PC-3 (cell line): ENCODE measurements around the gene SLC7A6OS. TPM values are rescaled to one million over a fixed set of nuclear protein-coding genes. Genes with fewer than 3 reads are reported as not detected.

Source experiments
- ATAC-seq: fragments of 200-7000 bp; cut with Tn5 transposase; 2 replicates; pipeline ENCODE4 v1.9.1; 2020; ENCODE audit warnings: mild to moderate bottlenecking, moderate library complexity
- BruUV-seq: library from RNA; stranded (reverse); fragments of 400-500 nt; replicated peaks from 2 replicates; lab custom pipeline; 2021; lab: Mats Ljungman, UMichigan
- CTCF ChIA-PET: fragments of 300-600 bp; sonication (Branson Sonifier 250); formaldehyde crosslinking; loops from one replicate; lab custom pipeline; 2022; ENCODE audit warnings: antibody characterized with exemption; lab: Charles Lee
- POLR2A ChIA-PET: fragments of 300-600 bp; sonication (Branson Sonifier 250); formaldehyde crosslinking; loops from one replicate; lab custom pipeline; 2022; ENCODE audit warnings: antibody characterized with exemption; ENCODE audit not compliant: unreplicated experiment; lab: Charles Lee
- DNase-seq: peaks from one replicate; pipeline ENCODE4 v3.0.0-alpha.2; 2015
- H2AFZ ChIP-seq: fragments of 300-600 bp; sonication (generic); 2 replicates; pipeline ENCODE4 v1.6.0; 2016; ENCODE audit warnings: antibody characterized with exemption, low read length
- H3F3A ChIP-seq: fragments of 300-600 bp; sonication (generic); one replicate; pipeline ENCODE4 v1.6.0; 2017; ENCODE audit warnings: antibody characterized with exemption, low read length, control low read depth, mild to moderate bottlenecking; ENCODE audit not compliant: unreplicated experiment
- H3K27ac ChIP-seq: fragments of 300-600 bp; sonication (generic); 2 replicates; pipeline ENCODE4 v1.5.1; 2016; ENCODE audit warnings: mild to moderate bottlenecking, low read length
- H3K27me3 ChIP-seq: fragments of 300-600 bp; sonication (generic); 2 replicates; pipeline ENCODE4 v1.6.1; 2016; ENCODE audit warnings: low read length, mixed read lengths
- H3K36me3 ChIP-seq: fragments of 300-600 bp; sonication (generic); 2 replicates; pipeline ENCODE4 v1.6.1; 2016; ENCODE audit warnings: low read depth, mixed run types, low read length, mixed read lengths
- H3K4me1 ChIP-seq: fragments of 300-600 bp; sonication (generic); 2 replicates; pipeline ENCODE4 v1.5.1; 2016; ENCODE audit warnings: low read length; ENCODE audit not compliant: insufficient read depth
- H3K4me2 ChIP-seq: fragments of 300-600 bp; sonication (generic); 2 replicates; pipeline ENCODE4 v1.6.0; 2016; ENCODE audit warnings: low read length
- H3K4me3 ChIP-seq: fragments of 300-600 bp; sonication (generic); 2 replicates; pipeline ENCODE4 v1.5.1; 2016; ENCODE audit warnings: mild to moderate bottlenecking, low read length, mixed read lengths
- H3K79me2 ChIP-seq: fragments of 300-600 bp; sonication (generic); 2 replicates; pipeline ENCODE4 v1.6.1; 2017; ENCODE audit warnings: low read length, mixed read lengths
- H3K9ac ChIP-seq: fragments of 300-600 bp; sonication (generic); 2 replicates; pipeline ENCODE4 v1.6.0; 2016; ENCODE audit warnings: mild to moderate bottlenecking, low read length
- H3K9me2 ChIP-seq: fragments of 300-600 bp; sonication (generic); replicated peaks from 2 replicates; pipeline ENCODE4 v1.6.1; 2016; ENCODE audit warnings: mixed run types, low read length, mixed read lengths
- H3K9me3 ChIP-seq: fragments of 300-600 bp; sonication (generic); 2 replicates; pipeline ENCODE4 v1.6.1; 2016; ENCODE audit warnings: low read length, mixed read lengths
- H4K20me1 ChIP-seq: fragments of 300-600 bp; sonication (generic); 2 replicates; pipeline ENCODE4 v1.6.1; 2016; ENCODE audit warnings: low read length, mixed read lengths
- CTCF ChIP-seq: fragments of 300-600 bp; sonication (generic); conservative IDR thresholded peaks from 2 replicates; pipeline ENCODE4 v1.5.1; 2017; ENCODE audit warnings: antibody characterized with exemption, low read depth, mild to moderate bottlenecking, low read length
- EZH2 ChIP-seq: fragments of 300-600 bp; sonication (generic); IDR thresholded peaks from one replicate; pipeline ENCODE4 v1.6.1; 2017; ENCODE audit warnings: antibody characterized with exemption, mild to moderate bottlenecking, low read length; ENCODE audit not compliant: unreplicated experiment
- EZH2phosphoT487 ChIP-seq: fragments of 300-600 bp; sonication (generic); IDR thresholded peaks from 2 replicates; pipeline ENCODE4 v1.6.1; 2018; ENCODE audit warnings: mild to moderate bottlenecking, antibody characterized with exemption, low read length, borderline replicate concordance
- intact Hi-C: fragments of 100-400 bp; cut with micrococcal nuclease; formaldehyde crosslinking; loops from 2 replicates; pipeline ENCODE4 v1.9.0; 2023
- total RNA-seq: library from RNA; depleted of rRNA; stranded (reverse); fragments of >200 nt; gene quantifications from 2 replicates; pipeline ENCODE4 v1.2.3, GENCODE V29; 2014

Gene SLC7A6OS
- total RNA-seq, 1 experiment from 2014 or later: 12.6 TPM

- Histone ChIP-seq H3F3A (no peaks in the 10 kb centered on the region), H3K9me2 (no peaks in the 10 kb centered on the region), H4K20me1 (no peaks in the 10 kb centered on the region), H3K9ac (no peak overlapping the region), H3K9me3 (no peaks in the 10 kb centered on the region), H3K36me3 (no peaks in the 10 kb centered on the region; the same call in 1 of the 2 replicates), H2AFZ (no peak overlapping the region), H3K4me1 (no peaks in the 10 kb centered on the region), H3K4me2 (no peak overlapping the region), H3K79me2 (peaks cover 36% of the 10 kb centered on the region), H3K27me3 (no peaks in the 10 kb centered on the region), H3K27ac (no peak overlapping the region), H3K4me3 (no peak overlapping the region)
- DNase-seq (no peak), ATAC-seq (no peak)
- ChIA-PET CTCF (no interaction called here), POLR2A (no interaction called here)
- intact Hi-C loops: no loop called here
- no TSS peak for BruUV-seq
- TF ChIP-seq CTCF: no peak
- no peak for TF ChIP-seq EZH2
- no peak for TF ChIP-seq EZH2phosphoT487
These were observed 35.0 kb downstream of the SLC7A6OS start for GRCh38 chr16:68275611-68276191.

GRCh38 chr16:68274441-68274840 is 36.3 kb downstream of the SLC7A6OS start:
- BruUV-seq: no TSS peak
- H4K20me1 ChIP-seq: no peaks in the 10 kb centered on the region
- POLR2A ChIA-PET: no interaction called here

More at GRCh38 chr16:68274441-68274840, 36.3 kb downstream of the SLC7A6OS start:
- Histone ChIP-seq H2AFZ (no peak overlapping the region), H3K4me1 (no peaks in the 10 kb centered on the region), H3K4me3 (no peak overlapping the region), H3K79me2 (peaks cover 45% of the 10 kb centered on the region), H3K9me2 (no peaks in the 10 kb centered on the region), H3K9ac (no peak overlapping the region), H3K36me3 (no peaks in the 10 kb centered on the region; the same call in 1 of the 2 replicates), H3K27ac (no peak overlapping the region), H3F3A (no peaks in the 10 kb centered on the region), H3K4me2 (no peak overlapping the region), H3K27me3 (no peaks in the 10 kb centered on the region), H3K9me3 (no peaks in the 10 kb centered on the region)
- TF ChIP-seq EZH2phosphoT487 (no peak), EZH2 (no peak), CTCF (no peak)
- no peak for ATAC-seq
- intact Hi-C loops: no loop called here
- no peak for DNase-seq
- CTCF ChIA-PET: no interaction called here
